H1 (cell line): ENCODE measurements around the gene NREP. TPM values are rescaled to one million over a fixed set of nuclear protein-coding genes. Genes with fewer than 3 reads are reported as not detected.

Source experiments
- CTCF ChIA-PET: fragments of 300-600 bp; sonication (Branson Sonifier 250); formaldehyde crosslinking; loops from one replicate; lab custom pipeline; 2021; ENCODE audit not compliant: partially characterized antibody; lab: Charles Lee
- POLR2A ChIA-PET: fragments of 300-600 bp; sonication (Branson Sonifier 250); formaldehyde crosslinking; loops from one replicate; lab custom pipeline; 2021; ENCODE audit warnings: inconsistent platforms; ENCODE audit not compliant: partially characterized antibody; lab: Charles Lee
- DNase-seq, 2 experiments: peaks; one replicate each; pipeline versions ENCODE4 v3.0.0 to v3.0.0-alpha.2; 2010 to 2022; ENCODE audit warnings: low spot score in 2 of 2, low read depth in 1 of 2, mixed read lengths in 1 of 2
- FAIRE-seq: peaks from 2 replicates; lab custom pipeline; 2011; peaks lifted over from hg19 to GRCh38; lab: Jason Lieb, UNC
- H2AFZ ChIP-seq: 2 replicates; pipeline ENCODE4 v1.8.1; 2012; ENCODE audit warnings: low read length, inconsistent platforms
- H2AK5ac ChIP-seq: 2 replicates; pipeline ENCODE4 v1.6.1; 2013; ENCODE audit warnings: low read depth, low read length
- H2BK120ac ChIP-seq: replicated peaks from 2 replicates; pipeline ENCODE3; 2013; ENCODE audit warnings: low read depth, low read length, inconsistent platforms
- H2BK12ac ChIP-seq: 2 replicates; pipeline ENCODE4 v1.6.1; 2013; ENCODE audit warnings: low read depth, low read length
- H2BK15ac ChIP-seq: 2 replicates; pipeline ENCODE4 v1.6.1; 2013; ENCODE audit warnings: low read length
- H2BK20ac ChIP-seq: 2 replicates; pipeline ENCODE4 v1.6.1; 2013; ENCODE audit warnings: low read length
- H2BK5ac ChIP-seq: 2 replicates; pipeline ENCODE4 v1.6.1; 2013; ENCODE audit warnings: low read depth, low read length
- H3K14ac ChIP-seq: 2 replicates; pipeline ENCODE4 v1.6.1; 2013; ENCODE audit warnings: inconsistent platforms; ENCODE audit not compliant: insufficient read length
- H3K18ac ChIP-seq: 2 replicates; pipeline ENCODE4 v1.6.1; 2013; ENCODE audit warnings: low read length; ENCODE audit errors: extremely low read depth
- H3K23ac ChIP-seq: 2 replicates; pipeline ENCODE4 v1.6.1; 2013; ENCODE audit warnings: inconsistent platforms; ENCODE audit not compliant: insufficient read length
- H3K23me2 ChIP-seq: 2 replicates; pipeline ENCODE4 v1.6.1; 2013; ENCODE audit warnings: low read depth, low read length
- H3K27ac ChIP-seq: 2 replicates; pipeline ENCODE4 v1.6.1; 2011; ENCODE audit warnings: low read depth, low read length, inconsistent platforms
- H3K27me3 ChIP-seq, 4 experiments: replicated peaks in 1 of 4; 1 replicate in 1 of 4; 2 replicates in 3 of 4; pipeline versions ENCODE4 v1.6.1 to v1.8.1; 2011 to 2013; ENCODE audit warnings: low read length in 3 of 4, mild to moderate bottlenecking in 3 of 4, inconsistent platforms in 2 of 4, mixed read lengths in 2 of 4, moderate library complexity in 1 of 4; ENCODE audit not compliant: control insufficient read depth in 3 of 4, insufficient read depth in 3 of 4; ENCODE audit errors: extremely low read depth in 1 of 4
- H3K36me3 ChIP-seq, 4 experiments: 2 replicates each; pipeline versions ENCODE4 v1.6.1 to v1.8.1; 2011 to 2013; ENCODE audit warnings: mild to moderate bottlenecking in 4 of 4, low read length in 3 of 4, moderate library complexity in 2 of 4, control low read depth in 1 of 4, inconsistent platforms in 1 of 4; ENCODE audit not compliant: insufficient read depth in 4 of 4, control insufficient read depth in 2 of 4
- H3K4ac ChIP-seq: replicated peaks from 2 replicates; pipeline ENCODE3; 2013; ENCODE audit warnings: low read length, low read depth, mixed read lengths, inconsistent platforms; ENCODE audit not compliant: insufficient read length
- H3K4me1 ChIP-seq, 4 experiments: replicated peaks in 1 of 4; 1 replicate in 1 of 4; 2 replicates in 3 of 4; pipeline versions ENCODE4 v1.6.1 to v1.8.1; 2011 to 2013; ENCODE audit warnings: low read length in 3 of 4, inconsistent platforms in 2 of 4, mixed read lengths in 1 of 4; ENCODE audit not compliant: insufficient read depth in 4 of 4, control insufficient read depth in 3 of 4
- H3K4me2 ChIP-seq, 2 experiments: 2 replicates each; pipeline versions ENCODE4 v1.6.1 to v1.8.1; 2011 to 2013; ENCODE audit warnings: low read depth in 2 of 2, low read length in 2 of 2, control low read depth in 1 of 2, inconsistent platforms in 1 of 2, mild to moderate bottlenecking in 1 of 2; ENCODE audit not compliant: insufficient read depth in 1 of 2
- H3K4me3 ChIP-seq, 4 experiments: fragments of 200-600, 300-600 bp in 1 of 4; sonication (generic), shearing (Covaris generic), sonication (Bioruptor Twin) in 1 of 4; 2 replicates each; pipeline versions ENCODE4 v1.5.1 to v1.8.1; 2011 to 2016; ENCODE audit warnings: low read length in 4 of 4, low read depth in 3 of 4, control low read depth in 2 of 4, inconsistent platforms in 2 of 4, mild to moderate bottlenecking in 2 of 4, mixed read lengths in 1 of 4, moderate library complexity in 1 of 4; ENCODE audit not compliant: insufficient read depth in 2 of 4; ENCODE audit errors: extremely low read depth in 1 of 4
- H3K56ac ChIP-seq: replicated peaks from 2 replicates; pipeline ENCODE3; 2013; ENCODE audit warnings: low read depth, mild to moderate bottlenecking, mixed read lengths, low read length, inconsistent platforms; ENCODE audit not compliant: insufficient read length
- H3K79me1 ChIP-seq: 2 replicates; pipeline ENCODE4 v1.6.1; 2013; ENCODE audit warnings: low read depth, low read length, control low read depth
- H3K79me2 ChIP-seq, 2 experiments: 2 replicates each; pipeline versions ENCODE4 v1.6.1 to v1.8.1; 2012 to 2013; ENCODE audit warnings: low read length in 2 of 2, mild to moderate bottlenecking in 2 of 2, inconsistent platforms in 1 of 2; ENCODE audit not compliant: insufficient read depth in 2 of 2, control insufficient read depth in 1 of 2
- H3K9ac ChIP-seq, 4 experiments: replicated peaks in 1 of 4; 1 replicate in 1 of 4; 2 replicates in 3 of 4; pipeline versions ENCODE4 v1.6.1 to v1.8.1; 2011 to 2013; ENCODE audit warnings: low read depth in 3 of 4, low read length in 3 of 4, control low read depth in 2 of 4, mild to moderate bottlenecking in 2 of 4, moderate library complexity in 2 of 4, inconsistent platforms in 1 of 4; ENCODE audit errors: extremely low read depth in 1 of 4
- H3K9me3 ChIP-seq, 2 experiments: 2 replicates each; pipeline versions ENCODE4 v1.6.1 to v1.8.1; 2012 to 2013; ENCODE audit warnings: mild to moderate bottlenecking in 2 of 2, moderate library complexity in 2 of 2, control low read depth in 1 of 2, inconsistent platforms in 1 of 2, low read depth in 1 of 2, low read length in 1 of 2, mixed read lengths in 1 of 2; ENCODE audit not compliant: insufficient read depth in 2 of 2
- H4K20me1 ChIP-seq, 2 experiments: replicated peaks in 1 of 2; 2 replicates each; pipeline versions ENCODE3 to v1.8.1; 2011 to 2013; ENCODE audit warnings: inconsistent platforms in 2 of 2, low read length in 2 of 2, mild to moderate bottlenecking in 1 of 2; ENCODE audit not compliant: insufficient read depth in 2 of 2, control insufficient read depth in 1 of 2
- H4K5ac ChIP-seq: 2 replicates; pipeline ENCODE4 v1.6.1; 2013; ENCODE audit warnings: low read length, low read depth, mixed read lengths, inconsistent platforms; ENCODE audit not compliant: insufficient read length
- H4K8ac ChIP-seq: 2 replicates; pipeline ENCODE4 v1.8.0; 2013; ENCODE audit warnings: mild to moderate bottlenecking, moderate library complexity, low read length, inconsistent platforms; ENCODE audit not compliant: insufficient read depth; ENCODE audit errors: extremely low read depth
- H4K91ac ChIP-seq: replicated peaks from 2 replicates; pipeline ENCODE3; 2013; ENCODE audit warnings: low read length, mixed read lengths, inconsistent platforms; ENCODE audit not compliant: insufficient read length
- ATF2 ChIP-seq: IDR thresholded peaks from 2 replicates; pipeline ENCODE4 v1.6.1; 2012; ENCODE audit warnings: low read length, inconsistent platforms
- KDM1A ChIP-seq: fragments of 200-600, 300-600 bp; sonication (generic); IDR thresholded peaks from 2 replicates; pipeline ENCODE4 v1.7.1; 2016; ENCODE audit warnings: mild to moderate bottlenecking, low read length, borderline replicate concordance
- PHF8 ChIP-seq: fragments of 200-600 bp; sonication (generic); conservative IDR thresholded peaks from 2 replicates; pipeline ENCODE4 v1.7.1; 2012; ENCODE audit warnings: low read depth, mild to moderate bottlenecking, inconsistent platforms, low read length, moderate library complexity
- SIRT6 ChIP-seq: IDR thresholded peaks from one replicate; pipeline ENCODE4 v1.7.1; 2012; ENCODE audit warnings: low read length, inconsistent platforms
- USF2 ChIP-seq: IDR thresholded peaks from 2 replicates; pipeline ENCODE4 v1.6.1; 2011; ENCODE audit warnings: low read length, improper control_type of control experiment
- WGBS, 2 experiments: shearing (Covaris generic) in 1 of 2; methylation state at CpG; one replicate each; pipeline versions ENCODE4 v1.1.6 to v1.1.7; 2013 to 2015; ENCODE audit warnings: low lambda C conversion rate in 2 of 2, mixed read lengths in 2 of 2, inconsistent platforms in 1 of 2, low coverage in 1 of 2, missing lambda C conversion rate in 1 of 2; ENCODE audit not compliant: insufficient replicate concordance in 2 of 2, insufficient coverage in 1 of 2, insufficient read length in 1 of 2; ENCODE audit errors: extremely low coverage in 1 of 2, missing lambda C conversion rate in 1 of 2; 5-methylcytosine and 5-hydroxymethylcytosine counted together
- polyA plus RNA-seq, 7 experiments: library from polyadenylated mRNA; depleted of rRNA in 3 of 7; stranded (reverse) in 5 of 7; unstranded in 2 of 7; fragments of >200 nt in 5 of 7; fragments of 200-250 nt in 2 of 7; gene quantifications; 1 replicate in 5 of 7; 2 replicates in 1 of 7; 4 replicates in 1 of 7; pipeline versions ENCODE4 v1.2.1 to v1.2.3, GENCODE V29; 2011 to 2013; ENCODE audit warnings: missing spikeins in 2 of 7, mixed read lengths in 2 of 7
- total RNA-seq: library from RNA; stranded (reverse); fragmentation: NEBNext Ultra II Directional; extraction: Animal tissue kit (Norgen Biotek cat#: 25700); gene quantifications from 2 replicates; pipeline ENCODE4 v1.2.1, GENCODE V29; 2021
- TF ChIP-seq, protein P1 (sequence below), 3 experiments: IDR thresholded peaks; 1 replicate in 2 of 3; 2 replicates in 1 of 3; pipeline versions ENCODE4 v1.5.1 to v1.6.1; 2011; ENCODE audit warnings: low read length in 3 of 3, mild to moderate bottlenecking in 3 of 3, inconsistent platforms in 2 of 3, low read depth in 1 of 3, moderate library complexity in 1 of 3; ENCODE audit not compliant: insufficient read depth in 1 of 3; ENCODE audit errors: control extremely low read depth in 1 of 3

NREP gene
- total and polyA plus RNA-seq, 2 of the 8 experiments (the other 6 are each of a cell fraction or from before 2014, with no cell fraction given): 254 to 301 TPM

- no peak overlapping the region for H3K4me2 ChIP-seq
- H3K14ac ChIP-seq: no peak overlapping the region
- WGBS, 2 experiments: 66% methylated on average over 6 of the region's 6 CpGs; no CpG with 5 or more reads in 1 of the 2 experiments
- H3K9me3 ChIP-seq: no peaks in the 10 kb centered on the region
- H2BK120ac ChIP-seq: no peak overlapping the region
- H3K79me2 ChIP-seq: no peaks in the 10 kb centered on the region
- no peaks in the 10 kb centered on the region for H3K27me3 ChIP-seq
- H3K9ac ChIP-seq: no peak overlapping the region
- no peak overlapping the region for H4K8ac ChIP-seq
- no peaks in the 10 kb centered on the region for H4K20me1 ChIP-seq
- H3K4ac ChIP-seq: peak overlapping the region; percentile 93
- H4K91ac ChIP-seq: no peak overlapping the region
- H2AFZ ChIP-seq: no peak overlapping the region
- CTCF ChIA-PET: interaction anchor here (1.0 to 1.1 kb wide), 3 partner anchors 23 to 222 kb away, joined by 3 to 4 read pairs (median 3); no protein-coding TSS in a partner anchor
- no peak overlapping the region for H3K23ac ChIP-seq
- peaks cover 1% of the 10 kb centered on the region; the same call in 1 of the 2 replicates for H3K23me2 ChIP-seq
- H3K79me1 ChIP-seq: no peaks in the 10 kb centered on the region
- FAIRE-seq (peak; percentile 94), DNase-seq (peak in 1 of 2 experiments; percentile 54)
- no peak overlapping the region for H4K5ac ChIP-seq
- no peak overlapping the region for H2BK20ac ChIP-seq
- H2AK5ac ChIP-seq: no peak overlapping the region
- POLR2A ChIA-PET: interaction anchor here (1.0 to 1.2 kb wide), 2 partner anchors 8 to 15 kb away, joined by 3 to 4 read pairs; no protein-coding TSS in a partner anchor
- peaks cover 0 to 3% (median 0%) of the 10 kb centered on the region in 4 experiments; a peak in 3 of 7 replicates for H3K4me1 ChIP-seq
- H3K18ac ChIP-seq: no peak overlapping the region
- H3K27ac ChIP-seq: no peak overlapping the region
- H2BK12ac ChIP-seq: no peak overlapping the region
- no peak overlapping the region for H2BK15ac ChIP-seq
- H3K56ac ChIP-seq: no peak overlapping the region
- no peak overlapping the region for H3K4me3 ChIP-seq
- no peaks in the 10 kb centered on the region for H3K36me3 ChIP-seq
- no peak overlapping the region for H2BK5ac ChIP-seq
- no peak for TF ChIP-seq USF2
- TF ChIP-seq KDM1A: no peak
- TF ChIP-seq, protein P1, sequence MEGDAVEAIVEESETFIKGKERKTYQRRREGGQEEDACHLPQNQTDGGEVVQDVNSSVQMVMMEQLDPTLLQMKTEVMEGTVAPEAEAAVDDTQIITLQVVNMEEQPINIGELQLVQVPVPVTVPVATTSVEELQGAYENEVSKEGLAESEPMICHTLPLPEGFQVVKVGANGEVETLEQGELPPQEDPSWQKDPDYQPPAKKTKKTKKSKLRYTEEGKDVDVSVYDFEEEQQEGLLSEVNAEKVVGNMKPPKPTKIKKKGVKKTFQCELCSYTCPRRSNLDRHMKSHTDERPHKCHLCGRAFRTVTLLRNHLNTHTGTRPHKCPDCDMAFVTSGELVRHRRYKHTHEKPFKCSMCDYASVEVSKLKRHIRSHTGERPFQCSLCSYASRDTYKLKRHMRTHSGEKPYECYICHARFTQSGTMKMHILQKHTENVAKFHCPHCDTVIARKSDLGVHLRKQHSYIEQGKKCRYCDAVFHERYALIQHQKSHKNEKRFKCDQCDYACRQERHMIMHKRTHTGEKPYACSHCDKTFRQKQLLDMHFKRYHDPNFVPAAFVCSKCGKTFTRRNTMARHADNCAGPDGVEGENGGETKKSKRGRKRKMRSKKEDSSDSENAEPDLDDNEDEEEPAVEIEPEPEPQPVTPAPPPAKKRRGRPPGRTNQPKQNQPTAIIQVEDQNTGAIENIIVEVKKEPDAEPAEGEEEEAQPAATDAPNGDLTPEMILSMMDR (IDR thresholded peaks at IDR 0.05; ENCODE audit: control extremely low read depth in 1 of 3, insufficient read depth in 1 of 3, low read depth in 1 of 3, low read length in 3 of 3): peak in 1 of 3 experiments; percentile 24; a peak in 1 of 4 replicates
- no peak for TF ChIP-seq SIRT6
- TF ChIP-seq ATF2: no peak
- no peak for TF ChIP-seq PHF8
Observed at GRCh38 chr5:111772456-111773122, 15.6 kb upstream of the NREP start.
